ENCODE measurements around the gene BICD2. TPM values are rescaled to one million over a fixed set of nuclear protein-coding genes. Genes with fewer than 3 reads are reported as not detected.

The BICD2 gene
- total and polyA plus RNA-seq, 10 donors, result 9.4 to 55.7 (median 35.9) TPM

- Histone ChIP-seq H3K4me3 (no peak overlapping the region), H3K4me1 (peaks cover 21 to 99% (median 93%) of the 10 kb centered on the region in 6 donors), H3K9me3 (no peaks in the 10 kb centered on the region), H3K27me3 (replicated peaks in 1 of 7) (no peaks in the 10 kb centered on the region), H3K36me3 (no peaks in the 10 kb centered on the region), H3K27ac (peak overlapping the region in 1 of 8 donors; percentile 38)
- TF ChIP-seq POLR2AphosphoS5 (IDR thresholded peaks at IDR 0.05), result no peak
- no peak for TF ChIP-seq POLR2A (IDR thresholded peaks at IDR 0.05)
- no peak for TF ChIP-seq CTCF (IDR thresholded peaks at IDR 0.05 in 8 of 11, conservative IDR thresholded peaks at IDR 0.05 in 3 of 11)
- intact Hi-C loops (cut with DNase I; ENCODE audit: low total_unique reads), result no loop called here
- 76 to 86% (median 86%) methylated on average over 4 of the region's 4 CpGs for WGBS, 5 donors
- DNase-seq, result peak; percentile 30
Measured at GRCh38 chr9:92745331-92745730, 19.3 kb downstream of the BICD2 start.

GRCh38 chr9:92740969-92741368 lies 23.7 kb downstream of the BICD2 start:
- H3K4me1 ChIP-seq, result peaks cover 16 to 99% (median 91%) of the 10 kb centered on the region in 6 donors
- no peaks in the 10 kb centered on the region for H3K36me3 ChIP-seq
- no peaks in the 10 kb centered on the region for H3K9me3 ChIP-seq
- no peak for DNase-seq
- H3K27ac ChIP-seq, result peak overlapping the region in 7 of 8 donors; percentile 65 to 92 (median 78)
- intact Hi-C loops (cut with DNase I; ENCODE audit: low total_unique reads), result no loop called here
- H3K27me3 ChIP-seq (replicated peaks in 1 of 7), result no peaks in the 10 kb centered on the region
- 75 to 91% (median 84%) methylated on average over 3 of the region's 3 CpGs for WGBS, 5 donors
- TF ChIP-seq CTCF (IDR thresholded peaks at IDR 0.05 in 8 of 11, conservative IDR thresholded peaks at IDR 0.05 in 3 of 11) (no peak), POLR2AphosphoS5 (IDR thresholded peaks at IDR 0.05) (no peak), POLR2A (IDR thresholded peaks at IDR 0.05) (no peak)
- peak overlapping the region in 2 of 8 donors; percentile 9 to 59 for H3K4me3 ChIP-seq

- intact Hi-C loops (cut with DNase I; ENCODE audit: low total_unique reads), result no loop called here
- Histone ChIP-seq H3K9me3 (no peaks in the 10 kb centered on the region), H3K36me3 (no peaks in the 10 kb centered on the region), H3K4me1 (peaks cover 16 to 99% (median 91%) of the 10 kb centered on the region in 6 donors), H3K4me3 (peak overlapping the region in 2 of 8 donors; percentile 9 to 59), H3K27ac (peak overlapping the region in 7 of 8 donors; percentile 65 to 92 (median 78)), H3K27me3 (replicated peaks in 1 of 7) (no peaks in the 10 kb centered on the region)
- DNase-seq, result peak; percentile 79
- 20 to 26% (median 21%) methylated on average over 7 of the region's 7 CpGs for WGBS, 5 donors
- TF ChIP-seq POLR2AphosphoS5 (IDR thresholded peaks at IDR 0.05), result no peak
- no peak for TF ChIP-seq POLR2A (IDR thresholded peaks at IDR 0.05)
- no peak for TF ChIP-seq CTCF (IDR thresholded peaks at IDR 0.05 in 8 of 11, conservative IDR thresholded peaks at IDR 0.05 in 3 of 11)
Measured at GRCh38 chr9:92740446-92740961, 24.1 kb downstream of the BICD2 start.

GRCh38 chr9:92740009-92740408 lies 24.6 kb downstream of the BICD2 start:
- no peak for DNase-seq
- peaks cover 16 to 99% (median 91%) of the 10 kb centered on the region in 6 donors for H3K4me1 ChIP-seq
- no peak for TF ChIP-seq POLR2AphosphoS5 (IDR thresholded peaks at IDR 0.05)
- TF ChIP-seq POLR2A (IDR thresholded peaks at IDR 0.05), result no peak
- no peak for TF ChIP-seq CTCF (IDR thresholded peaks at IDR 0.05 in 8 of 11, conservative IDR thresholded peaks at IDR 0.05 in 3 of 11)
- 45 to 57% (median 49%) methylated on average over 3 of the region's 3 CpGs for WGBS, 5 donors
- H3K36me3 ChIP-seq, result no peaks in the 10 kb centered on the region
- H3K27ac ChIP-seq, result peak overlapping the region in 7 of 8 donors; percentile 65 to 92 (median 78)
- H3K9me3 ChIP-seq, result no peaks in the 10 kb centered on the region
- H3K4me3 ChIP-seq, result peak overlapping the region in 2 of 8 donors; percentile 9 to 59
- intact Hi-C loops (cut with DNase I; ENCODE audit: low total_unique reads), result no loop called here
- no peaks in the 10 kb centered on the region for H3K27me3 ChIP-seq (replicated peaks in 1 of 7)
